Stimulated activated CD8-positive, alpha-beta memory T cell treated with anti-CD3 and anti-CD28 coated beads, Interleukin-7, amount 100 ng/mL, for 4 hours (primary cell): ENCODE results near the gene RNF212.
"Not testable (repeated sequence)": the region's sequence is repeated elsewhere in the genome, so short reads cannot be mapped to it uniquely, and the experiment has no call there.

Experiments used
- DNase-seq, 2 donors: peaks; one replicate each; pipeline ENCODE4 v3.0.0-alpha.2; 2020; ENCODE audit warnings: low read depth in 2 of 2

Gene RNF212

GRCh38 chr4:1113311-1114009 lies at the start of gene RNF212:
Gene RNF212, minus strand, starts transcription at chr4:1113564. Its CDS starts 100 bp downstream, at chr4:1113464.
- peak in 1 of 2 donors; percentile 33 for DNase-seq

- no peak for DNase-seq
Observed at GRCh38 chr4:1160351-1160750, 47.0 kb upstream of the RNF212 start.

- DNase-seq, result no peak
Observed at GRCh38 chr4:1156069-1156468, 42.7 kb upstream of the RNF212 start.

- DNase-seq, result no peak
Observed at GRCh38 chr4:1155314-1155713, 42.0 kb upstream of the RNF212 start.

GRCh38 chr4:1154523-1155182 lies 41.3 kb upstream of the RNF212 start:
- no peak for DNase-seq

- no peak for DNase-seq
Observed at GRCh38 chr4:1154126-1154522, 40.8 kb upstream of the RNF212 start.

- DNase-seq, result no peak
Observed at GRCh38 chr4:1153567-1154090, 40.3 kb upstream of the RNF212 start.

- no peak for DNase-seq
Observed at GRCh38 chr4:1152290-1152689, 38.9 kb upstream of the RNF212 start.

- DNase-seq, result no peak
Observed at GRCh38 chr4:1151541-1151940, 38.2 kb upstream of the RNF212 start.

- DNase-seq, result no peak
Observed at GRCh38 chr4:1150875-1151274, 37.5 kb upstream of the RNF212 start.

GRCh38 chr4:1139860-1140259 lies 26.5 kb upstream of the RNF212 start:
- DNase-seq, result no peak

- no peak for DNase-seq
Observed at GRCh38 chr4:1137850-1138249, 24.5 kb upstream of the RNF212 start.

- DNase-seq, result no peak
Observed at GRCh38 chr4:1137063-1137776, 23.9 kb upstream of the RNF212 start.

GRCh38 chr4:1136048-1136447 lies 22.7 kb upstream of the RNF212 start:
- no peak for DNase-seq

- no peak for DNase-seq
Observed at GRCh38 chr4:1133033-1133432, 19.7 kb upstream of the RNF212 start.

- DNase-seq, result peak; percentile 53 to 65
Observed at GRCh38 chr4:1130316-1131186, 17.2 kb upstream of the RNF212 start.

GRCh38 chr4:1126506-1126905 lies 13.1 kb upstream of the RNF212 start:
- DNase-seq, result no peak

- DNase-seq, result not testable (repeated sequence)
Observed at GRCh38 chr4:1125466-1125865, 12.1 kb upstream of the RNF212 start.

GRCh38 chr4:1124818-1125217 lies 11.5 kb upstream of the RNF212 start:
- no peak for DNase-seq

GRCh38 chr4:1122505-1122904 lies 9.1 kb upstream of the RNF212 start:
- DNase-seq, result no peak

GRCh38 chr4:1116838-1117237 lies 3.5 kb upstream of the RNF212 start:
- no peak for DNase-seq
